GM18873 (cell line): ENCODE measurements around the gene ATP6V1F.

Experiments used
- ATAC-seq: cut with Tn5 transposase; IDR thresholded peaks from one replicate; pipeline ENCODE4 v1.9.1; 2021; ENCODE audit warnings: mild to moderate bottlenecking, moderate library complexity, moderate number of reproducible peaks; ENCODE audit not compliant: unreplicated experiment, low FRiP score

Gene ATP6V1F

DNA sequence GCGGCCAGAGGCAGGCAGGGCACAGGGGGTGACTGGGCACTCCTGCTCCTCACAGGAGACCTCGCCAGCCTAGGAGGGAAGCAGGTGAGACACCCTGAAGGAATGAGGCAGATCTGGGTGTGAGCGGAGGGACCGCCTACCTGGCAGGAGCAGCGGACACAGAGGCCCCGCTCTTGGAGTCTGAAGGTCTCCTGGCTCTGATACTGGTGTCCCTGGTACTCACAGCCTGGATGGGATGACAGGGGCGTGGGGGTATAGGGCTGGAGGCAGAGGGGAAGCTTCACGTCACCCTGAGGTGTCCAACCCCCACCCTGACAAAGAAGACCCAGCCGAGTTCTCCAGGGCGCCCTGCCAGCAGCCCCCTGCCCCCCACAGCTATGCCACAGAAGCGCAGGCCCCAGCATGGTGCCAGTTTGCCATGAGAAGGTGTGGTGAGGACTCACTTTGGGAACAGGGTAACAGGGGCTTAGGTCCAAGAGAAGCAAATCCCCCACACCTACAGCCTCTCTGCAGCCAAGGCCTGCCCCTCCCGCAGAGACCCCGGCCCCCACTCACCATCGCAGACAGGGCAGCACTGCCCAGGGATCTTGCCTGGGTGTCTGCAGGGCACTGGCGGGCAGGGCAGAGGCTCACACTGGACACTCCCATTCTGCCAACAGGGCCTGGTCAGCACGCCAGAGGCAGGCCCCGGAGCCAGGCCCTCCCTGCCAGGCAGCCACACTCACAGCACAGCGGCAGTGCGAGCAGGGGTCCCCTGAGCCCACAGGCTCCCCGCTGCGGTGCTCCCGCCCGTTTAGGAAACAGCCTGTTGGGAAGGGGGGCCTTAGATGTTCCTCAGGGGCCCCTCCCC lies 30.8 kb downstream of the ATP6V1F start:
- no peak for ATAC-seq

DNA sequence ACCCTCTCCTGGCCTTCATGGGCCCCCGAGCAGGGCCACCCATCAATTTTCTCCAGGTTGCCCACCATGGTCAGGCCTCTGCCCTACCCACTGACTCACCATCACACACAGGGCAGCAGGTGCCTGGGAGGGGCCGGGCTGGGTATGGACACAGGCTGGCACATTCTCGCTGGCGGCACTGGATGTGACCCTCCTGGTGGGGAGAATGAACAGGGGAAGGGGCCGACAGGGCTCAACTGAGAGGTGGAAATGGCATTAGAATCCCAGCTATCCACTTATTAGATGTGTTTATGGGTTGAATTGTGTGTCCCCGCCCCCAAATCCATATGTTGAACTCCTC lies 31.4 kb downstream of the ATP6V1F start:
- no peak for ATAC-seq

DNA sequence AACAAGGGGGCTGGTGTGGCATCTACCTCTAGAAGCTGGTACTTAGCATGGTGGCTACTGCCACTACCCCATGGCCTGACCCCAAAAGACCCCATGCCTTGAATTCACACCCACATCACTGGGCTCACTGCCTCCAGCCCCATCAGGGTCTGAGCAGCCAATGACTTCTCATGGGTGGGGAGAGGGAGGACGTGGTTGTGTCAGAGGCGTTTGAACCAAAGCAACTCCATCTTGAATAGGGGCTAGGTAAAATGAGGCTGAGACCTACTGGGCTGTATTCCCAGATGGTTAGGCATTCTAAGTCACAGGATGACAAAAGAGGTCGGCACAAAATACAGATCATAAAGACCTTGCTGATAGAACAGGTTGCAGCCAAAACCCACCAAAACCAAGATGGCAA lies 32.7 kb downstream of the ATP6V1F start:
- ATAC-seq: no peak

DNA sequence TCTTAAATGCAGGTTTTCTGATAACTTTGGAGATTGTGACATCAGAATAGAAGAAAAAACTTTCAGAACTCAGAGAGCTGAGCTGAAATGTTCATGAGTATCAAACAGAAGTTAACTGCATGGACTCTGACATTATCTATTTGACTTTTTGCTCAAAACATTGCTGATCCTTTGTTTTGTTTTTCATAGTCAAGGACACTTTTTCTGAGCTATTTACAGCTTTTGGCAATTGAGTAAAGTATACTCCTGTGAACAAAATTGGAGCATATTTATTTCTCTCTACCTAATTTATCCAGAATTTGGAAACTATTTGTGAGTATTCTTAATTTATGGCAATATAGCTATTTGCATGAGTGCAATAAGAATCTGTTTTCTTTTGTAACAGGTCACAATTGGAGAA lies 36.7 kb downstream of the ATP6V1F start:
- ATAC-seq: no peak

DNA sequence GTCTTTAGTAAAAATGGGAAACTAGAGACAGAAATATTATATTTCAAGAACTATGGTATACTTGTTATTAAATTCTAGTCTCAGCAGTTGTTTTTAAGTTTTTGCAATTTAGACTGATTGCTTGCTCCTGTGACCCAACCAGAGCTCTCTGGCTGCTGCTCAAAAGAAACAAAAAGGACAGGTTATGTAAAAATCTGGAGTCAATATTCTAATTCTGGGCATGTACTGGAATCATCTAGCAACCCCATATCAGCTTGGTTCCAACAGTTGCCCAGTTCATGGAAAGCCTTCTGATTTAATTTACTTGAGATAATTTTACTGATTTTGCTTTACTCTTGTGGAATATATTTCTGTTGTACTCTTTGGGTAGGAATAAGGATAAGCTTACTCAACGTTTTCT lies 37.6 kb downstream of the ATP6V1F start:
- no peak for ATAC-seq

DNA sequence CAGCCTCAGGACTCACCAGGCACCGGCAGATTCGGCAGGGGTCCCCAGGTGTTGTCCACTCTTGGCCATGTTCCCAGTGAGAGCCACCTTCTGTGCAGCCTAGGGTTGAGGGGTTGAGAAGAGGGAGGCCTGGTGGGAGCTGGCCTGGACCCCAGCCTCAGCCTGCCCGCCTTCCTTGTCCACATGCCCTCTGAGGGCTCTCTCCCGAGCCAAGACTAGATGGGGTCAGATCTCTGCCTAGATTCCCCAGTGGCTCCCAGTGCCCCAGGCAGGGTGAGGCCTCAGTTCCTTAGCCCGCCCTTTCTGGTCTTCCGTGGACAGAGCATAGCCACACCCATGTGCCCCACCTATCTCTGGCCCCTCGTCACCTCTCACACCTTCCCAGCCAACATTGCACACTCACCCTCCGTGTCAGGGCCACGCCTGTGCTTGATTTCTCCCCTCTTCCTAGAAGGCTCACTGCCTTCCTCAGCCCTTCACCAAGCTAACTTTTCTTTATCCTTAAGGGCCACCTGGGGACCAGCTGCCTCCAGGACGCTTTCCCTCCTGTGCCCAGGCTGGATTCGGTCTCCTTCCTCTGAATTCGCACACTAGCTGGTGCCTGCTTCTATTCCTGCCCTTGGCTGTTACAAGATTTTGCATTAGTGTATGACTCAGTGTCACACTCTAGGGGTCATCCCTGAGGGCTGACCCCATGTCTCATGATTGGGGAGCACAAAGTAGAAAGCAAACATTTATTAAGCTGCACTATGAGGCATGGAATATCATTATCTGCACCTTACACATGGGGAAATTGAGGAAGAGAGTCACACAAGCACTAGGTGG lies 40.3 kb downstream of the ATP6V1F start:
- ATAC-seq: no peak

DNA sequence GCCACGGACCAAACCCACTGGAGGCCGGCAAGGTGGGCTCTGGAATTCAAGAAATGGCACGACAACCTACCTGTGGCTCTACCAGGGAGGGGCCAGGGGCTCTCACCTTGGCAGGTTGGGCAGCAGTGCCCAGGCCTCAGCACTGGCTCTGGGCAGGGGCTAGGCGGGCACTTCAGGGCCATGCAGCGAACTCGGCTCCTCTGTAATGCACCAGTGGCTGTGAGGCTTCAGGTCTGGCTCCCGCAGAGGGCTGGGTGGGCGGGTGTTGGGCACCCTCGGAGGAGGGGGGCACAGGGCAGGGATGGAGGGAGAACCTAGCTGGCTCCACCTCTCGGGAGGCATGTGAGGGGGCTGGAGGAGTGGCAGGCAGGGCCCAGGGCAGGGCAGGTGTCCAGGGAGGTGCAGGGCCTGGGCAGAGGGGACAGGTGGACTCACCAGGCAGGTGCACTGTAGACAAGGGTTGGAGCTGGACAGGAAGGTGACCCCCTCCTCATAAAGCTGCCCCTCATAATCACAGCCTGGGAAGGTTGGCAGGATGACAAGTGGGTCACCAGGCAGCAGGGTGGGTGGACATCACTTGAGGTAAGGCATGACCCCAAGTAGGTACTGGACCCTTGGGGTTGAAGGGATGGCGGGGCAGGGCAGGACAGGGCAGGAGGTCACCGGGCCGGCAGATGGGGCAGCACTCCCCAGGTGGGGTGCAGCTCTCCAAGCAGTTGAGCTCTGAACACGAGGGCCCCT lies 41.1 kb downstream of the ATP6V1F start:
- ATAC-seq: no peak

DNA sequence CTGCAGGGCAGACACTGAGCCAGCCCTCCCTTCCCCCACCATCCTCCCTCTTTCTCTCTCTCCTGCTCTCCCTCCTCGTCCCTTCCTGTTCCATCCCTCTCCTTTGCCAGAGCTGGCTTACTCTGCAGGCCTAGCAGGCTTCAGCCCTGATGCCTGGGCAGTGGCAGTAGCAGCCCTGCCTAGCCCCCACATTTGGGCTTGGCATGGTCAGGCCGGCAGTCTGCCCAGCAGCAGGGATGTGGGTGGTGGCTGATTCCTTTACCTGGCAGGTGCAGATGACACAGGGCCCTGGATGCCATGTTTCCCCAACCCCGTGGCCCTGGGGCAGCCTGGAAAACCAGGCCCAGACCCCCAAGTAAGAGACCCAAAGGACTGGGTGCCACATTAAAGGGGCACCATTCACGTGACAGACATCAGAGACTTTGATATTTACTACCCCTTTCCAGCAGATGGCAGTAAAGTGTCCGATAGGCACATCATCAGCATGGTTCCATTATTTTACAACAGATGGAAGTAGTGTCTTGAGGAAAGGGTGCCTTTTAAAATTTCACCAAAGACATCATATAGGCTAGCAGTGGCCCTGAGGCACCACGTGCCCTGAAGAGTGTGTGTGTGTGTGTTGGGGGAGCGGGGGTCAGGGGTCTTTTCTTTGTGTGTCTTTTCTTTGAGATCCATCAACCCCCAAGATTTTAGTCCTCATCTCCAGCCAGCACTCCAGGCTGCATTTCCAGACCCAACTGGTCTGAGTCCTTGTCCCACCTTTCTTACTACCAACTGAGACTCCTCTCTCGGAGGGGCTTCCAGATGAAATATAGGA lies 41.9 kb downstream of the ATP6V1F start:
- ATAC-seq: no peak

DNA sequence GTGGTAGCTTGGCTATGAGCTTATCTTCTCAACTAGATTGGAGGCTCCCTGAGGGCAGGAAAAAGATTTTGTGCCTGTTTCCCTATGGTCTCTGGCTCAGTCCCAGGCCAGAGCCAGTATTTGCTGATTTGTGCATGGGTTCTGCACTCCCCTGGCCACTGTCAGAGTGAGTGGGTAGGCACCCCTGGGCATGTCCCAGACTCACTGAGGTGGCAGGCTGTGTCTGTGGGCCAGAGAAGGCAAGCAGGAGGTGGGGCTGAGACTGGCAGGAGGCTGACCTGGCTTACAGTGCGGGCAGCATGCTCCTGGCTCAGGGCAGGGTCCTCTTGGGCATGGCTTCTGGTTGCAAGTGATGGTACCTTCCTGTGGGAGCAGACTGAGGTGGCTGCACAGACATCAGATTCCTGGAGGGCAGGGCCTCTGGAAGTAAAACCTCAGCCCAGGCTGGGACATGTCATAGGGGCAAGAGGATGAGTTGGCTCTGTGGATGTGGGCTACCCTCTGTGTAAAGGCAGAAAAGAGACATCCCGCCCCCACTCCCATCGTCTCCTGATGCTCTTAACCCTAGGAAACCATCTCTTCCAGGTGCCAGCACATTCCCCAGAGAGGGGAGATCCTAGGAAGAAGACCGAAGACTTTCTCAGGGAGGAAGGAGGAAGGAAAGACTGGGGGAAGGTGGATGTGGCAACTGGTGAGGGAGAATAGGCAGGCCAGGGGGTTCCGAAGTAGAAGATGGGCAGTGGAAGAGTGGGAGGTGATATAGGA lies 43.5 kb downstream of the ATP6V1F start:
- ATAC-seq: no peak

DNA sequence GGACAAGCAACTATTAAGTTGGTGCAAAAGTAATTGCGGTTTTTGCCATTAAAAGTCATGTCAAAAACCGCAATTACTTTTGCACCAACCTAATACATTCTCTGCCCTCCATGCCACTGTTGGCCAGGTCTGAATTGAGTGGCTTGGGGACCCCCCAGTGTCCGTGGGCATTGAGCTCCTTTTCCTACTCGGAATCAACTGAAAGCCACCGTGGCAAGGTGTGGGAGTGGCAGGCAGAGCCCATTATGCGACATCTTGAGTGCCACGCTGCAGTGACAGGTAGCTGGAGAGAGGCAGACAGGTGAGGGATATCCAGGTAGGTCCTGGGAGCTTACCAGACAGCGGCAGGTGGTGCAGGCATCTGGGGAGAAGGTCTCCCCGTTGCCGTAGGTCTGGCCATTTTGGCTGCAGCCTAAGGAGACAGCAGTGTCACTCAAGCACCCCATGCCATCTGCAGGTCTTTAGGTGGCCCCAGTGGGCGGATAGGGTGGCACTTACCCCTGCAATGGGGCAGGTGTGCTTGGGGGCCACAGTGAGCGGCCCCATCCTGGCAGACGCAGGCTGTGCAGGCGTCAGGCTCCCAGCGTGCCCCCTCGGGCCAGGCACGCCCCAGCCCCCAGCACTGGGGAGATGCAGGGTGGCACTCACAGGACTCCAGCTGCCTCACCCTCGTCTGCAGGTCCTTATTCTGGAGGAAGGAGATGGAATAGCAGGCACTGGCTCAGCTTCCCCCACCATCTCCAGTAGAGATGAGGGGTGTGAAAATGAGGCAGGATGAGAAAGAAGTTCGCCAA lies 44.3 kb downstream of the ATP6V1F start:
- no peak for ATAC-seq

DNA sequence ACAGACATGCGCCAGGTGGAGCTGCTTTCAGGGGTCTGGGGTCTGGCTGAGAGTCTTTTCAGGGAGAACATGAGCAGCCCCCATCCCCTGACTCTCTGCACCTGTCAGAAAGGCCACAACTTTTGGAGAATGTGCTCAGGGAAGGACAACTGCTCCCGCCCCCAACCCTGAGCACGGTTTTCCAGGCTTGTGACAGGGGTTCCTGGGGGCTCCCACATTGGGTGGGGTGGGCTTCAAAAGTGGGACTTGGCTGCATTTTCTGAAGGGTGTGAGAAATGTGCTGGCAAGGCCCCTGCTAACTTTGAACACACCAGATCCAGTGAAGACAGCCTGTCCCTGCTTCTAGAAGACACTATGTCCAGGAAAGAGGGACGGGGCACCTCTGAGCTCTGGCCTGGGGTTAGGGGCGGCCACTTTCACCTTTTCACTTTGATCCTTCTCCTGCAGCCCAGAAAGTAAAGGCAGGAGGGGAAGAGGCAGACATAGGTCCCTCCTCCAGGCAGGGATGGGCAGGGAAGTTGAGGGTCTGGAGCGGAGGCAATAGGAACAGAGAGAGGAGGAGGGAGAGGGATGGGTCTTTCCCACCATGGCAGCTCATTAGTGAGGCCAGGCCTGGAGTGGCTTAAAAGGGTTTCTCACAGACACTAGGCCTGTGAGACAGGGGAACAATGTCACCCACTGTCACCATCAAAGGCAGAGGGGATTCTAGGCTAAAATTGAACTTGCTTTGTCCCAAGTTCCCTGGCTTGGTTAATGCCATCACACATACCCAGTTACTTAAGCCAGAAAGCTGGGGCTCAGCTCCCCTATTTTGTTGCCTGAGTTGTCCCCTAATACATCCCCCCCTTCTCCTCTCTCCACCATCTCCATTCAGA lies 46.3 kb downstream of the ATP6V1F start:
- no peak for ATAC-seq

DNA sequence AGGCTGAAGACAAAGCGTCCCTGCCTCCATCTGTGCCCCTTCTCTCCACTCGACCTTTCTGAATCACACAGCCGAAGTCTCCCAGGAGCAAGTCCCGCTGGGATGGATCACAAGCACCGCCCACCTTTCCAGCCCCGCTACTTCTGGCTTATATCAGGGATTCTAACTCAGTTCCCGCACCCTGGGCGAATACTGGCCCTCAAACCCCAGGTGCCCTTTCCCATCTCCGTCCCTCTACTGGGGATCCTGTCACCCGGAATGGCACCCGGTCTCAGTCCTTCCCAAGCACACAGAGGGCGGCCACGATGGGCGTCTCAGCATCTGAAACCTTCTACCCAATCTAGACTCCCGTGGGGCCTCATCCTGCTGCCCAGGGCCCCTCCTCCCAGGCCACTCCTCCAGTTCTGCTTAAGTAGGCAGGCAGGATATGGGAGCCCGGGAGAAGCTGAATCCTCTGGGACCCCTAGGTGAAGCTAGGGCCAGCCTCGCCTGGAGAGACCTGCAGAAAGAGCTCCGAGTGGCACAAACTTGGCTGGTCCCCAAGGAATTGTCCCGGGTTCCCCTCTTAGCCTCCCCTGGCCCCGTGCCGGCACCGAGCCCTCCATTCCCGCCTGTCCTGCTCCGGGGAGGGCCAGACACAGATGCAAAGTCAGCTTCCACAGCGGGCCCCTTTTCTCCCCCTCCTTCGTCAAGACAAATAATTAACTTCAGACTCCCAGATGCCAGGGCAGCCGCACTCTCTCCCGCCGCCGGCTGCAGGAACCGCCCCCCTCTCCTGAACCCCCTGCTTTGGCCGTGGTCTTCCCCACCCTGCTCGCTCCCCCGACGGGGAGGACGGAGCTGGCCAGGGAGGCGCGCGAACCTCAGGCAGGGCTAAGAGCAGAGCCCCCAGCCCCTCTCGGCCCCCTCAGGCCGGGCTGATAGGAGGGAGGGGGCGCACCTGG lies 47.2 kb downstream of the ATP6V1F start:
- no peak for ATAC-seq

DNA sequence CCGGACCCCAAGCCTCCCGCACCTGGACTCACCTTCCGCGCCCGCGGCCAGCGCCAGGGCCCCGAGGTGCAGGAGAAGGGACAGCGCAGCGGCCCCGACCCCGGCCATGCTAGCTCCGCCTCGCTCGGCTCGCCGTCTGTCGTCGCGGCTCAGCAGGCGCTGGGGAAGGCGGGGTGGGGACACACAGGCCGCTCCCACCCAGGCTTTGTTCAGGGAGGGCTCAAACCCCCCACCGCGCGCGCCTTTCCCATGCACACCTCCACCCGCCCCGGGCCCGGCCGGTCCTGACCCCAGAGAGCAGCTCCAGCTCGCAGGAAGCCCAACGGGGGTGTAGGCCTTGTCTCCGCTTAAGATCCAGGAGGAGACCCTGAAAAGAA lies 47.9 kb downstream of the ATP6V1F start, which contains the start of gene KCP:
Gene KCP, minus strand, starts transcription at position 141 of the 377 bp plus-strand sequence. Its CDS starts 33 bp downstream, at position 108.
- ATAC-seq: no peak

DNA sequence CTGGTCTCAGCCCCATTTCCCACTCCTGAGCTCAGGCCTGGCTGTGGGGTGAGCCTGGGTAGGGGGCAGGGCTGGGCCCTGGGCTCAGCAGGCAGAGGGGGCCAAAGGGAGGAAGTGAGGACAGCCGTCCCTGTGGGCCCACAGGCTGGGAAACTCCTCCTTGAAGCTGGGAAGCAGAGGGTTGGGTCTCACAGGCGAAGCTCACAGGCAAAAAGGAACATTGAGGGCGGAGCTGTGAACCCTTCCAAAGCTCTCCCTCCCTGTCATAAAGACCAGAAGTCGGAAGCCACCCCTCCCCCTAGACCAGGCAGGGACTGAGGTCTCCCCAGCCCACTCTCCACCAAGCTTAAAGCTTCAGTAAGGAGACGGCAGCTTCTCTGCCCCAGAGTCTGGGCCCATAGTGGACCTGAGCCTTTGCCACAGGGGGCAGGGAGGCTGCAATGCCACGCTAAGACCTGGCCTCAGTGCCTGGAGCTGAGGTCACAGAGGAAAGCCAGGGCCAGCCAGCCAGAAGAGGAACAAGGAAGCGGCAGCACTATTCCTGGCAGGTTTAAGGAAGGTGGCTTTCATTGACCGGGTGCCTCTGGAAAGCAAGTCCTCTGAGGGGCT lies 48.9 kb downstream of the ATP6V1F start:
- no peak for ATAC-seq

DNA sequence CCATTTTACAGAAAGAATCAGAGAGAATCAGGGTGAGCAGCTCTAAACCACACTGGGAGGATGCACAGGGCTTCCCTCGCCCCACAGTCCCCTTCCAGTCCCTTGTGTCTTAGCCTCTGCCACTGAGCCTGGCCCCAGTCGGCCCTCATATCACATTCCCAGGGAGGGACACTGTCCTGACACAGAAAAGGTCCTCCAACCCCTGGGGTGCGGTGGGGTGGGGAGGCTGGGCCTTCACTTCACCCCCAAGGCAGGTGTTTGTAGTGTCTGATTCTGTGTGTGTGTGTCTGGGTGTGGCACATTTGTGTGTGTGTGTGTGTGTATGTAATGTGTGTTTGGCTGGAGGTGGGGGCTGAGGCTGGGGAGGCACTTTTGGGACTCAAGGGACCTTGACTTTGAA lies 49.6 kb downstream of the ATP6V1F start:
- ATAC-seq: no peak
